Measurements from ENCODE around the gene LIMD2.

LIMD2 gene

DNA sequence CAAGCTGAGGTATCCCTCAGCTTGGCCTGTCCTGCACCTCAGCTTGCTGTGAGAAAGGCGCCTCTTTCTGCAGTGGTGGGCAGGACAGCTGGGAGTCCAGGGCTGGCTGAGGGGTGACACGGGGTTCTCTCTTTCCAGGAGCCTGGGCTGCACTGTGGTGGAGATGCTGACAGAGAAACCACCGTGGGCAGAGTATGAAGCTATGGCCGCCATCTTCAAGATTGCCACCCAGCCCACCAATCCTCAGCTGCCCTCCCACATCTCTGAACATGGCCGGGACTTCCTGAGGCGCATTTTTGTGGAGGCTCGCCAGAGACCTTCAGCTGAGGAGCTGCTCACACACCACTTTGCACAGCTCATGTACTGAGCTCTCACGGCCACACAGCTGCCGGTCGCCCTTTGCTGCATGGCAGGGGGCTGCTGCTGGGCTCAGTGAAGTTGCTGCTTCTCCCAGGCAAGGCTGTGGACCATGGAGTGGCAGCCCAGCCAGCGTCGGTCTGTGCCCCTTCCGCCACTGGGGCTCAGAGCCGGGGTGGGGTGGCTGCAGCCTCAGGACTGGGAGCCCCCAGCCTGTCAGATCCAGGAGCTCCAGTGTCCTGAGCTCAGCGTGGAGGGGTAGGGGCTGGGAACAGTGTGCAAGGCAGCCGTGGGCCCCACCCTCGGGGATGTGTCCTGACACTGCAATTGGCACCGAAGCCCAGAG, 6.4 kb downstream of the LIMD2 start:
- TF ChIP-seq, protein P1, sequence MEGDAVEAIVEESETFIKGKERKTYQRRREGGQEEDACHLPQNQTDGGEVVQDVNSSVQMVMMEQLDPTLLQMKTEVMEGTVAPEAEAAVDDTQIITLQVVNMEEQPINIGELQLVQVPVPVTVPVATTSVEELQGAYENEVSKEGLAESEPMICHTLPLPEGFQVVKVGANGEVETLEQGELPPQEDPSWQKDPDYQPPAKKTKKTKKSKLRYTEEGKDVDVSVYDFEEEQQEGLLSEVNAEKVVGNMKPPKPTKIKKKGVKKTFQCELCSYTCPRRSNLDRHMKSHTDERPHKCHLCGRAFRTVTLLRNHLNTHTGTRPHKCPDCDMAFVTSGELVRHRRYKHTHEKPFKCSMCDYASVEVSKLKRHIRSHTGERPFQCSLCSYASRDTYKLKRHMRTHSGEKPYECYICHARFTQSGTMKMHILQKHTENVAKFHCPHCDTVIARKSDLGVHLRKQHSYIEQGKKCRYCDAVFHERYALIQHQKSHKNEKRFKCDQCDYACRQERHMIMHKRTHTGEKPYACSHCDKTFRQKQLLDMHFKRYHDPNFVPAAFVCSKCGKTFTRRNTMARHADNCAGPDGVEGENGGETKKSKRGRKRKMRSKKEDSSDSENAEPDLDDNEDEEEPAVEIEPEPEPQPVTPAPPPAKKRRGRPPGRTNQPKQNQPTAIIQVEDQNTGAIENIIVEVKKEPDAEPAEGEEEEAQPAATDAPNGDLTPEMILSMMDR (IDR thresholded peaks at IDR 0.05; ENCODE audit: borderline replicate concordance, control extremely low read depth, extremely low read depth, insufficient read depth, missing control alignments) = no peak
- DNase-seq (ENCODE audit: low spot score) = no peak
- in situ Hi-C loops (cut with MboI; ENCODE audit: low sequenced_read_pairs, unreplicated experiment) = no loop called here

DNA sequence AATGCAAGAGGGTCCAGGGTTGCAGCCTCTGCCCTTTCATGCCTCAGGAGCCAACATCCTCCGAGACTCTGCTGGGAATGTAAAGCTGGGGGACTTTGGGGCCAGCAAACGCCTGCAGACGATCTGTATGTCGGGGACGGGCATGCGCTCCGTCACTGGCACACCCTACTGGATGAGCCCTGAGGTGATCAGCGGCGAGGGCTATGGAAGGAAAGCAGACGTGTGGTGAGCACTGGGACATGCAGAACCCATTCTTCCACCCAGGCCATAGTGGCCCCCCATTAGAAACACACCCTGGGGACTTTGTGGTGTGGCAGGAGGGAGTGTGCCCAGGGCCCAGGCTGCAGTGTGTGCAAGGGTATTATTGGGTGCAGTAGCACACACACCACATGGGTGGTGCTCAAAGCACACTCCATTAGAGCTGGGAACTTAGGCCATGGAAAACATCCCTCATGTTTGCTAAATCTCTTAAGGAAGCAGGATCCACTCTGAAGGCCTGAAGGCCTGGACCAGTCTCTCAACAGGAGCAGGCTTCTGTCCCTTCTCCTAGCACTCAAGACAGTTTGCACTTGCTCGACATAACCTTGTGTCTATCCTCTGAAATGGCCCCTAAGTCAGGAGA, 7.6 kb downstream of the LIMD2 start:
- no peak for DNase-seq (ENCODE audit: low spot score)
- in situ Hi-C loops (cut with MboI; ENCODE audit: low sequenced_read_pairs, unreplicated experiment) = no loop called here
- TF ChIP-seq, protein P1 (IDR thresholded peaks at IDR 0.05; ENCODE audit: borderline replicate concordance, control extremely low read depth, extremely low read depth, insufficient read depth, missing control alignments) = no peak

DNA sequence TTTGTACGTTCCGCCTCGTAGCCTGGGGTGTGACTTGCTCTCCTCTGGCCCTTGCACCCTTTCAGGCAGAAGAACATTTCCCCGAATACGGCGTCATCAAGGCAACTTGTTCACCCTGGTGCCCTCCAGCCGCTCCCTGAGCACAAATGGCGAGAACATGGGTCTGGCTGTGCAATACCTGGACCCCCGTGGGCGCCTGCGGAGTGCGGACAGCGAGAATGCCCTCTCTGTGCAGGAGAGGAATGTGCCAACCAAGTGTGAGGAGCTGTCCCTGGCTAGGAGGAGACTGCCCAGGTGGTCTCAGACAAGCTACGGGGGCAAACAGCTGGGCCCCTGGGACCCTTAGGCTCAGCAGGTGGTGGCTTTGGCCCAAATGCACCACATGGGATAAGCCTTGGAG, 10.4 kb downstream of the LIMD2 start:
- TF ChIP-seq, protein P1 (IDR thresholded peaks at IDR 0.05; ENCODE audit: borderline replicate concordance, control extremely low read depth, extremely low read depth, insufficient read depth, missing control alignments) = no peak
- in situ Hi-C loops (cut with MboI; ENCODE audit: low sequenced_read_pairs, unreplicated experiment) = no loop called here
- DNase-seq (ENCODE audit: low spot score) = no peak

DNA sequence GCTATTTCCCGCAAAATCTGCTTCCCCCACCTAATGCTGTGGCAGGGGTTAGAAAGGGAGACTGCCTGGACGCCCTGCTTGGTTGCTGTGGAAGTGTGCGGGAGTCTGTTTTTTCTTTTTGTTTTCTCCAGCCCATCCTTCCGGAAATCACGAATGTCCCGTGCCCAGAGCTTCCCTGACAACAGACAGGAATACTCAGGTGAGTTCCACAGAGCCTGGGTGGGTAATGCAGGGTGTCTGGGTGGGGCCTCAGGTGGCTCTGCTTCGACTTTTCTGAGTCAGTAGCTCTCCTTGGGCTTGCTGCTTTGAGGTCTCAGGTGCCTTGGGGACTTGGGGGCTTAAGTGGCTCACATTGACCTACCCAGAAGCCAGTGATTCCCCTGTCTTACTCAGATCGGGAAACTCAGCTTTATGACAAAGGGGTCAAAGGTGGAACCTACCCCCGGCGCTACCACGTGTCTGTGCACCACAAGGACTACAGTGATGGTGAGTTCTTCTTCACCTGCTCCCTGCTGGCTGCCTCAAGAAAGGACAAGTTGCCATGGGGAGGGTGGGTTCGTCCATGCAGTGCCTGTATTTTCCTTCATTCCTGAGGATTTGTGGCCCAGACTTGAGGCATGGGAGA, 11.4 kb downstream of the LIMD2 start:
- TF ChIP-seq, protein P1 (IDR thresholded peaks at IDR 0.05; ENCODE audit: borderline replicate concordance, control extremely low read depth, extremely low read depth, insufficient read depth, missing control alignments) = peak; percentile 10
- in situ Hi-C loops (cut with MboI; ENCODE audit: low sequenced_read_pairs, unreplicated experiment) = no loop called here
- DNase-seq (ENCODE audit: low spot score) = peak; percentile 49

DNA sequence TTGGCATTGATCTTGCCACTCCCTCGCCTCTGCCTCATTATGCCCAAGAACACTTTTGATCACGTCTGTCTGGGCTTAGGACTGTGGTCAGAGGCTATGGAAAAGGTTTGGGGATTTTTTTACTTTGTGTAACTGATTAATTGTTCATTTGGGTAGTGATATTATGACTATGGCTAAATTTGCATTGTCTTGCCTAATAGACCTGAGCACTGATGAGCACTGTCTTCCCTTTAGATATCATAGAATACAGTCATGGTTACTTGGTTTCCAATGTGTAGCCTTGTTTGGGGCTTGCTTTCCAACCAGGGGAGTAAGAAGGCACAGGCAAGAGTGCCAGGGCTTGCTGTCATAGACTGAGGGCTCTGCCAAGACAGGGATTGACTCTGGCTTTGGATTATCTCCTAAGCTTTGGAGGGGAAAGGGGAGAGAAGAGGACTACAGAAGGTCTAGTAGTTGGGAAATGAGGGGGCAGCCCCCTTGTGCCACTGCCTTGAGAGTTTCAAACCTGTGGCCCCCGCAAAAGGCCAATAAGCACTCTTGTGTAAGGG, 13.7 kb downstream of the LIMD2 start:
- in situ Hi-C loops (cut with MboI; ENCODE audit: low sequenced_read_pairs, unreplicated experiment) = no loop called here
- no peak for DNase-seq (ENCODE audit: low spot score)

DNA sequence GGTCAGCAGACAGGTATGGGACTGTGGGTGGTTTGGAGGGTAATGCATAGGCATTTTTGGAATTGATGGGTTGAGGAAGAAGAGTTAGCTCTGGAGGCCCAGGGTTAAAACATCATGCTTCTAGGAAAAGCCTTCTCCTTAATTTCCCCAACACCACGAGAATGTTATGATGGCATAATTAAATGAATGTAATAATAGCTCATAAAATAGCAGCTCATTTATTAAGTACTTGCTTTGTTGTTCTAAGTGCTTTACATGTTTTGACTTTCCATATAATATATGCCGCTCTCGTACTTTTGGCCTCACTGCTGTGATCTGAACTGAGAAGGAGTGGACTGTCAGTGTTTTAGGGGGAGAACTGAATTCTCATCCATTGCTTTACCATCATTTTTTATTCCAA, 14.3 kb downstream of the LIMD2 start:
- in situ Hi-C loops (cut with MboI; ENCODE audit: low sequenced_read_pairs, unreplicated experiment) = no loop called here
- TF ChIP-seq, protein P1 (IDR thresholded peaks at IDR 0.05; ENCODE audit: borderline replicate concordance, control extremely low read depth, extremely low read depth, insufficient read depth, missing control alignments) = no peak

More for the DNA sequence above, 13.7 kb downstream of the LIMD2 start:
- TF ChIP-seq, protein P1 (IDR thresholded peaks at IDR 0.05; ENCODE audit: borderline replicate concordance, control extremely low read depth, extremely low read depth, insufficient read depth, missing control alignments) = no peak

More for the DNA sequence above, 14.3 kb downstream of the LIMD2 start:
- no peak for DNase-seq (ENCODE audit: low spot score)
